ENCODE data around the gene IFNA16.
"Not testable (repeated sequence)": the region's sequence is repeated elsewhere in the genome, so short reads cannot be mapped to it uniquely, and the experiment has no call there.

IFNA16 gene

GRCh38 chr9:21234153-21234687, 17.1 kb upstream of the IFNA16 start:
- Histone ChIP-seq H3K9me3 (ENCODE audit: control insufficient read depth, insufficient read depth, low read length) (no peaks in the 10 kb centered on the region), H3K27me3 (ENCODE audit: control insufficient read depth, insufficient read depth, low read length) (no peaks in the 10 kb centered on the region), H3K27ac (ENCODE audit: low read depth, low read length) (no peak overlapping the region), H3K4me3 (ENCODE audit: low read depth, low read length) (no peak overlapping the region), H3K9ac (ENCODE audit: low read depth, low read length) (no peak overlapping the region), H3K36me3 (ENCODE audit: control insufficient read depth, insufficient read depth, low read length) (no peaks in the 10 kb centered on the region), H3K4me1 (ENCODE audit: control insufficient read depth, insufficient read depth, low read length) (no peaks in the 10 kb centered on the region)

GRCh38 chr9:21233258-21233657, 16.1 kb upstream of the IFNA16 start:
- Histone ChIP-seq H3K27ac (ENCODE audit: low read depth, low read length) (no peak overlapping the region), H3K36me3 (ENCODE audit: control insufficient read depth, insufficient read depth, low read length) (no peaks in the 10 kb centered on the region)

GRCh38 chr9:21228122-21228521, 11.0 kb upstream of the IFNA16 start, which contains the start of gene IFNA17:
Gene IFNA17 (minus strand): TSS chr9:21228222. CDS start chr9:21228173, 49 bp downstream.
- no peak within 1 kb of the TSS for H3K27ac ChIP-seq (ENCODE audit: low read depth, low read length)
- H3K36me3 ChIP-seq (ENCODE audit: control insufficient read depth, insufficient read depth, low read length), result no peaks in the 10 kb centered on the region
- H3K4me3 ChIP-seq (ENCODE audit: low read depth, low read length), result no peak within 1 kb of the TSS
- no peaks in the 10 kb centered on the region for H3K4me1 ChIP-seq (ENCODE audit: control insufficient read depth, insufficient read depth, low read length)
- no peak within 1 kb of the TSS for H3K9ac ChIP-seq (ENCODE audit: low read depth, low read length)
- H3K9me3 ChIP-seq (ENCODE audit: control insufficient read depth, insufficient read depth, low read length), result no peaks in the 10 kb centered on the region
- no peaks in the 10 kb centered on the region for H3K27me3 ChIP-seq (ENCODE audit: control insufficient read depth, insufficient read depth, low read length)

More at GRCh38 chr9:21233258-21233657, 16.1 kb upstream of the IFNA16 start:
- H3K27me3 ChIP-seq (ENCODE audit: control insufficient read depth, insufficient read depth, low read length), result no peaks in the 10 kb centered on the region
- H3K4me3 ChIP-seq (ENCODE audit: low read depth, low read length), result no peak overlapping the region
- no peak overlapping the region for H3K9ac ChIP-seq (ENCODE audit: low read depth, low read length)
- H3K9me3 ChIP-seq (ENCODE audit: control insufficient read depth, insufficient read depth, low read length), result no peaks in the 10 kb centered on the region
- H3K4me1 ChIP-seq (ENCODE audit: control insufficient read depth, insufficient read depth, low read length), result no peaks in the 10 kb centered on the region

GRCh38 chr9:21213411-21214326, 3.4 kb downstream of the IFNA16 start:
- not testable (repeated sequence) for H3K36me3 ChIP-seq (ENCODE audit: control insufficient read depth, insufficient read depth, low read length); H3K9me3 ChIP-seq (ENCODE audit: control insufficient read depth, insufficient read depth, low read length); H3K9ac ChIP-seq (ENCODE audit: low read depth, low read length); H3K27ac ChIP-seq (ENCODE audit: low read depth, low read length); H3K4me1 ChIP-seq (ENCODE audit: control insufficient read depth, insufficient read depth, low read length); H3K27me3 ChIP-seq (ENCODE audit: control insufficient read depth, insufficient read depth, low read length); H3K4me3 ChIP-seq (ENCODE audit: low read depth, low read length)

GRCh38 chr9:21212160-21212559, 5.0 kb downstream of the IFNA16 start:
- not testable (repeated sequence) for H3K27me3 ChIP-seq (ENCODE audit: control insufficient read depth, insufficient read depth, low read length); H3K9ac ChIP-seq (ENCODE audit: low read depth, low read length); H3K4me3 ChIP-seq (ENCODE audit: low read depth, low read length); H3K36me3 ChIP-seq (ENCODE audit: control insufficient read depth, insufficient read depth, low read length); H3K27ac ChIP-seq (ENCODE audit: low read depth, low read length); H3K4me1 ChIP-seq (ENCODE audit: control insufficient read depth, insufficient read depth, low read length); H3K9me3 ChIP-seq (ENCODE audit: control insufficient read depth, insufficient read depth, low read length)

- H3K36me3 ChIP-seq (ENCODE audit: control insufficient read depth, insufficient read depth, low read length); H3K9me3 ChIP-seq (ENCODE audit: control insufficient read depth, insufficient read depth, low read length); H3K4me1 ChIP-seq (ENCODE audit: control insufficient read depth, insufficient read depth, low read length); H3K4me3 ChIP-seq (ENCODE audit: low read depth, low read length); H3K27ac ChIP-seq (ENCODE audit: low read depth, low read length); H3K27me3 ChIP-seq (ENCODE audit: control insufficient read depth, insufficient read depth, low read length); H3K9ac ChIP-seq (ENCODE audit: low read depth, low read length): not testable (repeated sequence)
Observed at GRCh38 chr9:21210782-21211181, 6.3 kb downstream of the IFNA16 start.

- H3K36me3 ChIP-seq (ENCODE audit: control insufficient read depth, insufficient read depth, low read length), result no peaks in the 10 kb centered on the region
- H3K9me3 ChIP-seq (ENCODE audit: control insufficient read depth, insufficient read depth, low read length), result no peaks in the 10 kb centered on the region
- no peaks in the 10 kb centered on the region for H3K27me3 ChIP-seq (ENCODE audit: control insufficient read depth, insufficient read depth, low read length)
- H3K27ac ChIP-seq (ENCODE audit: low read depth, low read length), result no peak overlapping the region
- H3K4me3 ChIP-seq (ENCODE audit: low read depth, low read length), result no peak overlapping the region
- H3K9ac ChIP-seq (ENCODE audit: low read depth, low read length), result no peak overlapping the region
- H3K4me1 ChIP-seq (ENCODE audit: control insufficient read depth, insufficient read depth, low read length), result no peaks in the 10 kb centered on the region
Observed at GRCh38 chr9:21210311-21210710, 6.8 kb downstream of the IFNA16 start.

- H3K36me3 ChIP-seq (ENCODE audit: control insufficient read depth, insufficient read depth, low read length); H3K4me1 ChIP-seq (ENCODE audit: control insufficient read depth, insufficient read depth, low read length); H3K27me3 ChIP-seq (ENCODE audit: control insufficient read depth, insufficient read depth, low read length); H3K9me3 ChIP-seq (ENCODE audit: control insufficient read depth, insufficient read depth, low read length); H3K27ac ChIP-seq (ENCODE audit: low read depth, low read length); H3K4me3 ChIP-seq (ENCODE audit: low read depth, low read length); H3K9ac ChIP-seq (ENCODE audit: low read depth, low read length): not testable (repeated sequence)
Observed at GRCh38 chr9:21207043-21207442, 10.1 kb downstream of the IFNA16 start, which contains the start of gene IFNA10. Gene IFNA10 (minus strand): TSS chr9:21207143. CDS start chr9:21207097, 46 bp downstream.

- H3K4me1 ChIP-seq (ENCODE audit: control insufficient read depth, insufficient read depth, low read length), result no peaks in the 10 kb centered on the region
- no peak overlapping the region for H3K9ac ChIP-seq (ENCODE audit: low read depth, low read length)
- H3K4me3 ChIP-seq (ENCODE audit: low read depth, low read length), result no peak overlapping the region
- no peaks in the 10 kb centered on the region for H3K36me3 ChIP-seq (ENCODE audit: control insufficient read depth, insufficient read depth, low read length)
- H3K9me3 ChIP-seq (ENCODE audit: control insufficient read depth, insufficient read depth, low read length), result no peaks in the 10 kb centered on the region
- H3K27ac ChIP-seq (ENCODE audit: low read depth, low read length), result no peak overlapping the region
- no peaks in the 10 kb centered on the region for H3K27me3 ChIP-seq (ENCODE audit: control insufficient read depth, insufficient read depth, low read length)
Observed at GRCh38 chr9:21205204-21205603, 11.9 kb downstream of the IFNA16 start.

- H3K27me3 ChIP-seq (ENCODE audit: control insufficient read depth, insufficient read depth, low read length); H3K4me1 ChIP-seq (ENCODE audit: control insufficient read depth, insufficient read depth, low read length); H3K36me3 ChIP-seq (ENCODE audit: control insufficient read depth, insufficient read depth, low read length); H3K27ac ChIP-seq (ENCODE audit: low read depth, low read length); H3K9me3 ChIP-seq (ENCODE audit: control insufficient read depth, insufficient read depth, low read length); H3K9ac ChIP-seq (ENCODE audit: low read depth, low read length); H3K4me3 ChIP-seq (ENCODE audit: low read depth, low read length): not testable (repeated sequence)
Observed at GRCh38 chr9:21202105-21202504, 15.0 kb downstream of the IFNA16 start, which contains the start of gene IFNA7. Gene IFNA7 (minus strand): TSS chr9:21202205. CDS start chr9:21202165, 40 bp downstream.

Measured in HUES48 (cell line).